H9 (cell line): ENCODE measurements around the gene ASTL. TPM values are rescaled to one million over a fixed set of nuclear protein-coding genes. Genes with fewer than 3 reads are reported as not detected.

ENCODE experiments used
- DNase-seq: peaks from one replicate; pipeline ENCODE4 v3.0.0-alpha.2; 2017
- H2AFZ ChIP-seq: one replicate; pipeline ENCODE4 v1.6.1; 2013; ENCODE audit warnings: mild to moderate bottlenecking, low read length, control low read depth, moderate library complexity
- H2AK5ac ChIP-seq: 2 replicates; pipeline ENCODE4 v1.6.1; 2013; ENCODE audit warnings: low read length, control low read depth, mixed read lengths; ENCODE audit not compliant: insufficient read length
- H2BK120ac ChIP-seq: one replicate; pipeline ENCODE4 v1.6.1; 2013; ENCODE audit warnings: low read depth, mild to moderate bottlenecking, low read length, control low read depth, inconsistent platforms; ENCODE audit not compliant: poor library complexity, severe bottlenecking
- H2BK12ac ChIP-seq: 2 replicates; pipeline ENCODE4 v1.6.1; 2013; ENCODE audit warnings: low read length, control low read depth, mixed read lengths, low read depth; ENCODE audit not compliant: insufficient read length
- H2BK15ac ChIP-seq: 2 replicates; pipeline ENCODE4 v1.6.1; 2013; ENCODE audit warnings: low read depth, low read length, control low read depth
- H2BK20ac ChIP-seq: one replicate; pipeline ENCODE4 v1.6.1; 2013; ENCODE audit warnings: low read depth, mild to moderate bottlenecking, low read length, control low read depth, inconsistent platforms; ENCODE audit not compliant: poor library complexity, severe bottlenecking
- H2BK5ac ChIP-seq: 2 replicates; pipeline ENCODE4 v1.6.1; 2013; ENCODE audit warnings: low read length, control low read depth, mixed read lengths; ENCODE audit not compliant: insufficient read length
- H3K14ac ChIP-seq: 2 replicates; pipeline ENCODE4 v1.6.1; 2013; ENCODE audit warnings: low read length, control low read depth; ENCODE audit not compliant: insufficient read depth
- H3K18ac ChIP-seq: 2 replicates; pipeline ENCODE4 v1.6.1; 2013; ENCODE audit warnings: low read depth, mild to moderate bottlenecking, mixed read lengths, low read length, control low read depth; ENCODE audit not compliant: insufficient read length
- H3K23ac ChIP-seq: 2 replicates; pipeline ENCODE4 v1.6.1; 2013; ENCODE audit warnings: low read length, control low read depth, mixed read lengths, low read depth; ENCODE audit not compliant: insufficient read length
- H3K23me2 ChIP-seq: 2 replicates; pipeline ENCODE4 v1.6.1; 2013; ENCODE audit warnings: low read depth, mild to moderate bottlenecking, mixed read lengths, low read length, control low read depth; ENCODE audit not compliant: insufficient read length, poor library complexity, severe bottlenecking
- H3K27ac ChIP-seq: 2 replicates; pipeline ENCODE4 v1.5.1; 2013; ENCODE audit warnings: low read length, control low read depth, mixed read lengths, low read depth; ENCODE audit not compliant: insufficient read length
- H3K27me3 ChIP-seq: 2 replicates; pipeline ENCODE4 v1.6.1; 2013; ENCODE audit warnings: low read length, control low read depth, inconsistent platforms; ENCODE audit not compliant: insufficient read depth
- H3K4ac ChIP-seq: 2 replicates; pipeline ENCODE4 v1.6.1; 2013; ENCODE audit warnings: low read depth, mild to moderate bottlenecking, control low read depth, inconsistent platforms, low read length, moderate library complexity
- H3K4me1 ChIP-seq: 2 replicates; pipeline ENCODE4 v1.6.1; 2013; ENCODE audit warnings: low read length, control low read depth, inconsistent platforms; ENCODE audit not compliant: insufficient read depth
- H3K4me2 ChIP-seq: 2 replicates; pipeline ENCODE4 v1.6.1; 2013; ENCODE audit warnings: low read length, control low read depth, mixed read lengths; ENCODE audit not compliant: insufficient read length, insufficient read depth
- H3K56ac ChIP-seq: 2 replicates; pipeline ENCODE4 v1.6.1; 2013; ENCODE audit warnings: low read depth, mild to moderate bottlenecking, mixed read lengths, low read length, control low read depth; ENCODE audit not compliant: insufficient read length
- H3K79me1 ChIP-seq: 2 replicates; pipeline ENCODE4 v1.6.1; 2013; ENCODE audit warnings: low read depth, mild to moderate bottlenecking, moderate library complexity, low read length, control low read depth, inconsistent platforms; ENCODE audit not compliant: insufficient read depth, poor library complexity, severe bottlenecking
- H3K79me2 ChIP-seq: 2 replicates; pipeline ENCODE4 v1.6.1; 2013; ENCODE audit warnings: low read length, control low read depth, inconsistent platforms; ENCODE audit not compliant: insufficient read depth
- H3K9ac ChIP-seq: 2 replicates; pipeline ENCODE4 v1.6.1; 2013; ENCODE audit warnings: low read length, control low read depth, mixed read lengths; ENCODE audit not compliant: insufficient read length; ENCODE audit errors: extremely low read depth
- H3K9me3 ChIP-seq: one replicate; pipeline ENCODE4 v1.6.1; 2013; ENCODE audit warnings: low read depth, low read length, inconsistent platforms; ENCODE audit not compliant: control insufficient read depth
- H3T11ph ChIP-seq: one replicate; pipeline ENCODE4 v1.6.1; 2013; ENCODE audit warnings: mild to moderate bottlenecking, low read length, control low read depth, inconsistent platforms
- H4K20me1 ChIP-seq: one replicate; pipeline ENCODE4 v1.6.1; 2013; ENCODE audit not compliant: control insufficient read depth, insufficient read length, insufficient read depth
- H4K5ac ChIP-seq: 2 replicates; pipeline ENCODE4 v1.6.1; 2013; ENCODE audit warnings: low read depth, mild to moderate bottlenecking, mixed read lengths, low read length, control low read depth; ENCODE audit not compliant: insufficient read length
- H4K8ac ChIP-seq: replicated peaks from 2 replicates; pipeline ENCODE4 v1.6.1; 2013; ENCODE audit warnings: low read length, control low read depth, mixed read lengths, low read depth; ENCODE audit not compliant: insufficient read length
- H4K91ac ChIP-seq: 2 replicates; pipeline ENCODE4 v1.6.1; 2013; ENCODE audit warnings: low read depth, mild to moderate bottlenecking, moderate library complexity, mixed read lengths, low read length, control low read depth; ENCODE audit not compliant: insufficient read length
- H3K27ac Mint-ChIP-seq, 3 experiments: 2 replicates in 2 of 3; 3 replicates in 1 of 3; pipeline ENCODE4 v1.8.0; 2020 to 2021; ENCODE audit warnings: mixed read lengths in 3 of 3, mild to moderate bottlenecking in 1 of 3, moderate library complexity in 1 of 3
- H3K27me3 Mint-ChIP-seq: 2 replicates; pipeline ENCODE4 v1.8.0; 2021; ENCODE audit warnings: low read depth, mild to moderate bottlenecking, moderate library complexity, mixed read lengths
- H3K36me3 Mint-ChIP-seq, 3 experiments: 2 replicates in 2 of 3; 3 replicates in 1 of 3; pipeline ENCODE4 v1.8.0; 2020 to 2021; ENCODE audit warnings: low read depth in 3 of 3, mixed read lengths in 3 of 3; ENCODE audit not compliant: insufficient read depth in 1 of 3
- H3K4me1 Mint-ChIP-seq, 2 experiments: 2 replicates each; pipeline ENCODE4 v1.8.0; 2020; ENCODE audit warnings: mixed read lengths in 2 of 2
- H3K4me3 Mint-ChIP-seq, 2 experiments: 2 replicates in 1 of 2; 3 replicates in 1 of 2; pipeline ENCODE4 v1.8.0; 2020 to 2021; ENCODE audit warnings: mild to moderate bottlenecking in 2 of 2, mixed read lengths in 2 of 2, moderate library complexity in 1 of 2
- H3K9me3 Mint-ChIP-seq, 2 experiments: 2 replicates in 1 of 2; 3 replicates in 1 of 2; pipeline ENCODE4 v1.8.0; 2020; ENCODE audit warnings: mild to moderate bottlenecking in 2 of 2, mixed read lengths in 2 of 2, moderate library complexity in 1 of 2
- WGBS: extraction: QIAGEN DNeasy Blood & Tissue Kit; methylation state at CpG from one replicate; pipeline ENCODE4 v1.1.7; 2013; ENCODE audit warnings: missing lambda C conversion rate, low lambda C conversion rate, mixed read lengths; ENCODE audit not compliant: insufficient read length; ENCODE audit errors: extremely low coverage; 5-methylcytosine and 5-hydroxymethylcytosine counted together
- total RNA-seq: library from RNA; stranded (reverse); gene quantifications from 2 replicates; pipeline ENCODE4 v1.2.1, GENCODE V29; 2021
- TF ChIP-seq, protein P1 (sequence below): fragments of 200-600 bp; sonication (generic); conservative IDR thresholded peaks from 3 replicates; pipeline ENCODE4 v1.8.0; 2021; ENCODE audit warnings: antibody characterized with exemption, mild to moderate bottlenecking

Gene ASTL
- total RNA-seq, 1 experiment from 2014 or later, result 0.81 TPM

DNA sequence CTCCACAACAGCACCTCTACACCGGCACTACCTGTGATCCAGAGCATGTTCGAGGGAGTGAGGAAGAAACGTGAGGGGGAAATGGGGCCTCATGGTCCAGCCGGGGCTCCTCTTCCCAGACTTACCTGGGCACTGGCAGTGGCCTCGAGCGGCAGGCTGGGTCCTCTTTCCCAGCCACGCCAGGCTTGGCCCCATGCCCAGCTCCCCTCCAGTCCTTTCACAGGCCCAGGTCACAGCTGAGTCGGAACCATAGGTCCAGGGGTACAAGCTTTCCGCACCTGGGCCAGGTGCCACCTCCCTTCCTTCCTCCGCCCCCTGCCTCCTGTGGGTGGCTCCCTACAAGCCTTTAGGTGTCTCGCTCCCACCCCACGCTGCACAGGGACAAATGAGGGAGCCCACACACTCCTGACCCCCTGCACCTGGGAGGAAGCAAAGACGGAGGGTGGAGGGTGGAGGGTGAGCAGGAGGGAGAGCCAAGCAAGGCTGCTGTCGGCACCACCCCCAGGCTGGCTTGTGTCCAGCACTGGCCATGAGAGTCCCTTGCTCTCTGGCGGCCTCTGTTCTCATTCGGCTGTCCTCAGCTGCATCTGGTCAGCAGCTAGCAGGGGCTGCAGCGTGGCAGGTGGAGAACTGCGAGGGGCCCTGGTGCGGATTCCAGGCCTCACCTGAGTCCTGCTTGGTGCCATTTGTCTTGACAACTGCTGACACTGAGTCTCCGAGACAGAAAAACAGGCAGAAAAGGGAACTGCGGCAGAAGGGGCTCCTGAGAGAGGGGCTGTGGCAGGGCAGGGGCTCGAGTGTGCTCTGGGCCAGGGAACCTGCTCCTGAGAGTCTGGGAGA is 48.7 kb downstream of the ASTL start:
- no peak overlapping the region for H3K9ac ChIP-seq

More for the DNA sequence above, 48.7 kb downstream of the ASTL start:
- no peak overlapping the region for H2AK5ac ChIP-seq
- H3K56ac ChIP-seq, result no peak overlapping the region
- H3K23ac ChIP-seq, result no peak overlapping the region
- Mint-ChIP-seq H3K4me3 (no peak overlapping the region), H3K9me3 (peaks cover 0 to 2% of the 10 kb centered on the region in 2 experiments; a peak in 1 of 5 replicates), H3K36me3 (no peaks in the 10 kb centered on the region; a peak in 1 of 7 replicates), H3K4me1 (peaks cover 23 to 40% of the 10 kb centered on the region in 2 experiments), H3K27ac (peak overlapping the region in 1 of 3 experiments; percentile 72; a peak in 1 of 7 replicates), H3K27me3 (peaks cover 2% of the 10 kb centered on the region)
- no peaks in the 10 kb centered on the region for H3K79me1 ChIP-seq
- WGBS, result no CpG with 5 or more reads among the region's 22 CpGs
- H2BK120ac ChIP-seq, result no peak overlapping the region
- DNase-seq, result peak; percentile 41
- TF ChIP-seq, protein P1, sequence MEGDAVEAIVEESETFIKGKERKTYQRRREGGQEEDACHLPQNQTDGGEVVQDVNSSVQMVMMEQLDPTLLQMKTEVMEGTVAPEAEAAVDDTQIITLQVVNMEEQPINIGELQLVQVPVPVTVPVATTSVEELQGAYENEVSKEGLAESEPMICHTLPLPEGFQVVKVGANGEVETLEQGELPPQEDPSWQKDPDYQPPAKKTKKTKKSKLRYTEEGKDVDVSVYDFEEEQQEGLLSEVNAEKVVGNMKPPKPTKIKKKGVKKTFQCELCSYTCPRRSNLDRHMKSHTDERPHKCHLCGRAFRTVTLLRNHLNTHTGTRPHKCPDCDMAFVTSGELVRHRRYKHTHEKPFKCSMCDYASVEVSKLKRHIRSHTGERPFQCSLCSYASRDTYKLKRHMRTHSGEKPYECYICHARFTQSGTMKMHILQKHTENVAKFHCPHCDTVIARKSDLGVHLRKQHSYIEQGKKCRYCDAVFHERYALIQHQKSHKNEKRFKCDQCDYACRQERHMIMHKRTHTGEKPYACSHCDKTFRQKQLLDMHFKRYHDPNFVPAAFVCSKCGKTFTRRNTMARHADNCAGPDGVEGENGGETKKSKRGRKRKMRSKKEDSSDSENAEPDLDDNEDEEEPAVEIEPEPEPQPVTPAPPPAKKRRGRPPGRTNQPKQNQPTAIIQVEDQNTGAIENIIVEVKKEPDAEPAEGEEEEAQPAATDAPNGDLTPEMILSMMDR, result no peak
- H3K14ac ChIP-seq, result no peak overlapping the region; the same call in 1 of the 2 replicates
- no peak overlapping the region for H4K8ac ChIP-seq
- no peaks in the 10 kb centered on the region for H3K23me2 ChIP-seq
- no peak overlapping the region for H2BK15ac ChIP-seq
- H4K5ac ChIP-seq, result no peak overlapping the region
- no peaks in the 10 kb centered on the region for H3K9me3 ChIP-seq
- no peak overlapping the region for H2BK12ac ChIP-seq
- H3K4me1 ChIP-seq, result no peaks in the 10 kb centered on the region
- no peak overlapping the region for H2BK5ac ChIP-seq
- no peaks in the 10 kb centered on the region for H3K79me2 ChIP-seq
- H3K18ac ChIP-seq, result no peak overlapping the region
- H4K20me1 ChIP-seq, result no peaks in the 10 kb centered on the region
- H2AFZ ChIP-seq, result no peak overlapping the region
- no peak overlapping the region for H4K91ac ChIP-seq
- no peaks in the 10 kb centered on the region for H3K27me3 ChIP-seq
- H3K27ac ChIP-seq, result no peak overlapping the region
- H2BK20ac ChIP-seq, result no peak overlapping the region
- H3K4me2 ChIP-seq, result no peak overlapping the region
- H3T11ph ChIP-seq, result no peak overlapping the region
- no peak overlapping the region for H3K4ac ChIP-seq
